ENCODE results near the gene DKK1. TPM values are rescaled to one million over a fixed set of nuclear protein-coding genes. Genes with fewer than 3 reads are reported as not detected.

Gene DKK1
- polyA plus RNA-seq, 1 donor (not counting 4 experiments of a cell fraction or from before 2014, with no cell fraction given): 223 TPM

DNA sequence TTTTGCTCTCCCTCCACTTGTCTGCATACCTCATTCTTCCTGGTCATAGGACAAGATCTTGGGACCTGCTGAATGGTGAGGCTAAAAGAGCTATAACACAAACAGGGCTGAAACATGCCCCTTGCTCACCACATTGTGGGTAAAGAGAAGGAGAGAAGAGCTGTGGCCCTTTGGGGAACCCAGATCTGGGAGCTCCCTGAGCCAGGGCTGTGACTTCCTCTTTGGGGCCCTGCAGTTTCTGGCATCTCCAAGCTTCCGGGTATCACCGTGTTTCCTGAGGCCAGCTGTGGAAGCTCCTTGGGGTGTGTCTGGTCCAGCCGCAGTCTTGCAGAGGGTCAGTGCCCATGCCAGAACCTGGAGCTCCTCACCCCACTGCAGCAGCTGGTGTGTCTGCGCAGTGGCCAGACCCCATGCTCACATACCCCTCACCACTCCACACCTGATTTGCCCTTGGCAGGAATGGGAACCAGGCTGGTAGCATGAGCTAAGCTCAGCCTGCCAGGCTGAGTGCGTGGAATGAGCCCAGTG is 34.0 kb downstream of the DKK1 start:
- Histone ChIP-seq H3K9me3 (ENCODE audit: control insufficient read depth, low read depth, low read length) (peaks cover 6% of the 10 kb centered on the region), H3K27ac (ENCODE audit: control insufficient read depth, insufficient read depth, low read length) (no peak overlapping the region), H3K36me3 (ENCODE audit: control insufficient read depth in 2 of 2, extremely low read depth in 1 of 2, insufficient read depth in 2 of 2, low read length in 2 of 2) (no peaks in the 10 kb centered on the region), H3K27me3 (ENCODE audit: control insufficient read depth, extremely low read depth, insufficient read depth, low read length) (no peaks in the 10 kb centered on the region), H3K9ac (ENCODE audit: control insufficient read depth, extremely low read depth, insufficient read depth, low read length) (no peak overlapping the region), H2AFZ (ENCODE audit: control insufficient read depth, low read length) (no peak overlapping the region), H3K4me2 (ENCODE audit: control insufficient read depth, extremely low read depth, insufficient read depth, low read depth, low read length) (no peak overlapping the region), H3K4me1 (ENCODE audit: control insufficient read depth, extremely low read depth, insufficient read depth, low read length) (peaks cover 5% of the 10 kb centered on the region), H3K4me3 (ENCODE audit: control insufficient read depth in 2 of 3, extremely low read depth in 1 of 3, insufficient read depth in 2 of 3, low read depth in 1 of 3, low read length in 3 of 3) (no peak overlapping the region), H3K79me2 (ENCODE audit: control insufficient read depth, insufficient read depth, low read length) (no peaks in the 10 kb centered on the region), H4K20me1 (ENCODE audit: control insufficient read depth, extremely low read depth, insufficient read depth, low read length) (no peaks in the 10 kb centered on the region), H3K9me1 (ENCODE audit: control insufficient read depth, extremely low read depth, insufficient read depth, low read length) (no peaks in the 10 kb centered on the region)
- TF ChIP-seq, protein P1, sequence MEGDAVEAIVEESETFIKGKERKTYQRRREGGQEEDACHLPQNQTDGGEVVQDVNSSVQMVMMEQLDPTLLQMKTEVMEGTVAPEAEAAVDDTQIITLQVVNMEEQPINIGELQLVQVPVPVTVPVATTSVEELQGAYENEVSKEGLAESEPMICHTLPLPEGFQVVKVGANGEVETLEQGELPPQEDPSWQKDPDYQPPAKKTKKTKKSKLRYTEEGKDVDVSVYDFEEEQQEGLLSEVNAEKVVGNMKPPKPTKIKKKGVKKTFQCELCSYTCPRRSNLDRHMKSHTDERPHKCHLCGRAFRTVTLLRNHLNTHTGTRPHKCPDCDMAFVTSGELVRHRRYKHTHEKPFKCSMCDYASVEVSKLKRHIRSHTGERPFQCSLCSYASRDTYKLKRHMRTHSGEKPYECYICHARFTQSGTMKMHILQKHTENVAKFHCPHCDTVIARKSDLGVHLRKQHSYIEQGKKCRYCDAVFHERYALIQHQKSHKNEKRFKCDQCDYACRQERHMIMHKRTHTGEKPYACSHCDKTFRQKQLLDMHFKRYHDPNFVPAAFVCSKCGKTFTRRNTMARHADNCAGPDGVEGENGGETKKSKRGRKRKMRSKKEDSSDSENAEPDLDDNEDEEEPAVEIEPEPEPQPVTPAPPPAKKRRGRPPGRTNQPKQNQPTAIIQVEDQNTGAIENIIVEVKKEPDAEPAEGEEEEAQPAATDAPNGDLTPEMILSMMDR (optimal IDR thresholded peaks at IDR 0.05 in 1 of 3, IDR thresholded peaks at IDR 0.05 in 1 of 3, conservative IDR thresholded peaks at IDR 0.05 in 1 of 3; ENCODE audit: extremely low read depth in 1 of 3, insufficient read depth in 2 of 3, low read length in 3 of 3): no peak
- TF ChIP-seq EZH2 (IDR thresholded peaks at IDR 0.05; ENCODE audit: low read length): no peak
- FAIRE-seq (no peak), DNase-seq (ENCODE audit: low read depth, low spot score) (no peak)
- dilution Hi-C loops (cut with MboI; ENCODE audit: extremely low pct_ligation_motif_present, low sequenced_read_pairs): no loop called here

DNA sequence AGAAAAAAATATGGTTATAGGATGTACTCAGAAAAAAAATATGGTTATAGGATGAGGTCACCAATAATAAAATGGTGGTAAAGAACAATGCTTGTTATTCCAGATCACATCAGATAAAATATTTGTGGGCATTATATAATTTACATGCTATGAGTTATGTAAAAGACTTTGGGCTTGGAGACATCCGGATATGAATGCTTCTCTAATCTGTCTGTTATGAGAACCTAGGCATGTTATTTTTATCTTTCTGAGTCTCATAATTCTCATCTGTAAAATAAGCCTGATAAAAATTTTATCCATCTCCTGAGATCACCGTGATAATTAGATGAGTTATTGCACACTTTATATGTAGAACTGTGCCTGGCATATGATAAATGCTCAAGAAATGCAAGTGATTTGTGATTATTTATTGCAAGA is 37.8 kb downstream of the DKK1 start:
- Histone ChIP-seq H3K9me3 (ENCODE audit: control insufficient read depth, low read depth, low read length) (peaks cover 6% of the 10 kb centered on the region), H3K9ac (ENCODE audit: control insufficient read depth, extremely low read depth, insufficient read depth, low read length) (no peak overlapping the region), H4K20me1 (ENCODE audit: control insufficient read depth, extremely low read depth, insufficient read depth, low read length) (no peaks in the 10 kb centered on the region), H3K27me3 (ENCODE audit: control insufficient read depth, extremely low read depth, insufficient read depth, low read length) (no peaks in the 10 kb centered on the region), H3K9me1 (ENCODE audit: control insufficient read depth, extremely low read depth, insufficient read depth, low read length) (no peaks in the 10 kb centered on the region), H2AFZ (ENCODE audit: control insufficient read depth, low read length) (no peak overlapping the region), H3K4me1 (ENCODE audit: control insufficient read depth, extremely low read depth, insufficient read depth, low read length) (peaks cover 5% of the 10 kb centered on the region), H3K79me2 (ENCODE audit: control insufficient read depth, insufficient read depth, low read length) (no peaks in the 10 kb centered on the region), H3K36me3 (ENCODE audit: control insufficient read depth in 2 of 2, extremely low read depth in 1 of 2, insufficient read depth in 2 of 2, low read length in 2 of 2) (no peaks in the 10 kb centered on the region), H3K4me3 (ENCODE audit: control insufficient read depth in 2 of 3, extremely low read depth in 1 of 3, insufficient read depth in 2 of 3, low read depth in 1 of 3, low read length in 3 of 3) (no peak overlapping the region), H3K4me2 (ENCODE audit: control insufficient read depth, extremely low read depth, insufficient read depth, low read depth, low read length) (peak overlapping the region; percentile 8), H3K27ac (ENCODE audit: control insufficient read depth, insufficient read depth, low read length) (no peak overlapping the region)
- dilution Hi-C loops (cut with MboI; ENCODE audit: extremely low pct_ligation_motif_present, low sequenced_read_pairs): no loop called here
- no peak for DNase-seq (ENCODE audit: low read depth, low spot score)
- TF ChIP-seq EZH2 (IDR thresholded peaks at IDR 0.05; ENCODE audit: low read length): no peak
- TF ChIP-seq, protein P1 (optimal IDR thresholded peaks at IDR 0.05 in 1 of 3, IDR thresholded peaks at IDR 0.05 in 1 of 3, conservative IDR thresholded peaks at IDR 0.05 in 1 of 3; ENCODE audit: extremely low read depth in 1 of 3, insufficient read depth in 2 of 3, low read length in 3 of 3): no peak
- FAIRE-seq: no peak
